BE2C (cell line): ENCODE results near the gene EEF2K.

Experiments used
- DNase-seq: peaks from one replicate; pipeline ENCODE4 v3.0.0-alpha.2; 2020
- H3K27me3 ChIP-seq: fragments of 250-450 bp; sonication (Bioruptor Pico); 2 replicates; pipeline ENCODE4 v1.5.1; 2020; ENCODE audit warnings: mild to moderate bottlenecking
- H3K36me3 ChIP-seq: fragments of 250-450 bp; sonication (Bioruptor Pico); 2 replicates; pipeline ENCODE4 v1.5.1; 2020; ENCODE audit warnings: mild to moderate bottlenecking
- H3K4me1 ChIP-seq: fragments of 250-450 bp; sonication (Bioruptor Pico); 2 replicates; pipeline ENCODE4 v1.5.1; 2020
- H3K4me3 ChIP-seq: 2 replicates; pipeline ENCODE4 v1.5.1; 2011; ENCODE audit warnings: low read depth, low read length
- H3K9me3 ChIP-seq: fragments of 250-450 bp; sonication (Bioruptor Pico); 2 replicates; pipeline ENCODE4 v1.5.1; 2020
- TF ChIP-seq, protein P1 (sequence below): IDR thresholded peaks from 2 replicates; pipeline ENCODE4 v1.5.1; 2012; ENCODE audit warnings: mild to moderate bottlenecking, low read depth, low read length

EEF2K gene

GRCh38 chr16:22198547-22199293, 7.4 kb upstream of the EEF2K start:
- H3K4me3 ChIP-seq: no peak overlapping the region
- no peaks in the 10 kb centered on the region for H3K27me3 ChIP-seq
- DNase-seq: no peak
- H3K9me3 ChIP-seq: no peaks in the 10 kb centered on the region
- TF ChIP-seq, protein P1, sequence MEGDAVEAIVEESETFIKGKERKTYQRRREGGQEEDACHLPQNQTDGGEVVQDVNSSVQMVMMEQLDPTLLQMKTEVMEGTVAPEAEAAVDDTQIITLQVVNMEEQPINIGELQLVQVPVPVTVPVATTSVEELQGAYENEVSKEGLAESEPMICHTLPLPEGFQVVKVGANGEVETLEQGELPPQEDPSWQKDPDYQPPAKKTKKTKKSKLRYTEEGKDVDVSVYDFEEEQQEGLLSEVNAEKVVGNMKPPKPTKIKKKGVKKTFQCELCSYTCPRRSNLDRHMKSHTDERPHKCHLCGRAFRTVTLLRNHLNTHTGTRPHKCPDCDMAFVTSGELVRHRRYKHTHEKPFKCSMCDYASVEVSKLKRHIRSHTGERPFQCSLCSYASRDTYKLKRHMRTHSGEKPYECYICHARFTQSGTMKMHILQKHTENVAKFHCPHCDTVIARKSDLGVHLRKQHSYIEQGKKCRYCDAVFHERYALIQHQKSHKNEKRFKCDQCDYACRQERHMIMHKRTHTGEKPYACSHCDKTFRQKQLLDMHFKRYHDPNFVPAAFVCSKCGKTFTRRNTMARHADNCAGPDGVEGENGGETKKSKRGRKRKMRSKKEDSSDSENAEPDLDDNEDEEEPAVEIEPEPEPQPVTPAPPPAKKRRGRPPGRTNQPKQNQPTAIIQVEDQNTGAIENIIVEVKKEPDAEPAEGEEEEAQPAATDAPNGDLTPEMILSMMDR: no peak
- no peaks in the 10 kb centered on the region for H3K36me3 ChIP-seq
- H3K4me1 ChIP-seq: no peaks in the 10 kb centered on the region

DNA sequence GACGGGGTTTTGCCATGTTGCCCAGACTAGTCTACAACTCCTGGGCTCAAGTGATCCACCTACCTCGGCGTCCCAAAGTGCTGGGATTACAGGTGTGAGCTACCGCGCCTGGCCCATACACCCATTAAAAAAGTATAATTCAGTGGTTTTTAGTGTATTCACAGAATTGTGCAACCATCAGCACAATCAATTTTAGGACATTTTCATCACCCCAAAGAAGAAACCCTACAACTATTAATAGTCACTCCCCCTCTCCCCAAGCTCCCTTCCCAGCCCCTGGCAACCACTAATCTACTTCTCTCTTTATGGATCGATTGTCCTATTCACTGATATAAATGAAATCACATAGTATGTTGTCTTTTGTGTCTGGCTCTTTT, 3.8 kb upstream of the EEF2K start:
- H3K9me3 ChIP-seq: peaks cover 4% of the 10 kb centered on the region; the same call in 1 of the 2 replicates
- no peak for DNase-seq
- no peak overlapping the region for H3K4me3 ChIP-seq
- no peaks in the 10 kb centered on the region for H3K27me3 ChIP-seq
- TF ChIP-seq, protein P1: no peak
- H3K36me3 ChIP-seq: no peaks in the 10 kb centered on the region
- H3K4me1 ChIP-seq: no peaks in the 10 kb centered on the region

GRCh38 chr16:22203091-22203490, 3.0 kb upstream of the EEF2K start:
- no peaks in the 10 kb centered on the region for H3K27me3 ChIP-seq
- DNase-seq: no peak
- H3K36me3 ChIP-seq: no peaks in the 10 kb centered on the region
- H3K4me3 ChIP-seq: no peak overlapping the region
- TF ChIP-seq, protein P1: no peak
- H3K4me1 ChIP-seq: no peaks in the 10 kb centered on the region; the same call in 1 of the 2 replicates
- H3K9me3 ChIP-seq: peaks cover 4% of the 10 kb centered on the region; the same call in 1 of the 2 replicates

DNA sequence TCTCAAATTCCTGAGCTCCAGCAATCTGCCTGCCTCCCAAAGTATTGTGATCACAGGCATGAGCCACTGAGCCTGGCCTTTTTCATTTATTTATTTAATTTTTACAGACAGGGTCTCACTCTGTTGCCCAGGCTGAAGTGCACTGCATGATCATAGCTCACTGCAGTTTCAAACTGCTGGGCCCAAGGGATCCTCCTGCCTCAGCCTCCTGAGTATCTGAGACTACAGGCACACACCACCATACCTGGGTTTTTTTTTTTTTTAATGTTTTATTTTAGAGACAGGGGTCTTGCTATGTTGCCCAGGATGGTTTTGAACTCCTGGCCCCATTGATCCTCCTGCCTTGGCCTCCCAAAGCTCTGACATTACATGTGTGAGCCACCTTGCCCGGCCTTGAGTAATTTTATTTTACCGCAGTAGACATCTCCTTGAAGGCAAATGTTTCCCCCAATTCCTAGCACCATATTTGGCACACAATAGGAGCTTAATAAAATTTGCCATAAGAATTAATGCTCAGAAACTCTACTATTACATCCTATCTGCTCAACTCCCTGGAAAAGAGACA, 1.9 kb upstream of the EEF2K start:
- TF ChIP-seq, protein P1: no peak
- no peaks in the 10 kb centered on the region for H3K36me3 ChIP-seq
- peaks cover 4% of the 10 kb centered on the region; the same call in 1 of the 2 replicates for H3K9me3 ChIP-seq
- H3K27me3 ChIP-seq: no peaks in the 10 kb centered on the region
- no peaks in the 10 kb centered on the region; the same call in 1 of the 2 replicates for H3K4me1 ChIP-seq
- no peak for DNase-seq
- H3K4me3 ChIP-seq: no peak overlapping the region

DNA sequence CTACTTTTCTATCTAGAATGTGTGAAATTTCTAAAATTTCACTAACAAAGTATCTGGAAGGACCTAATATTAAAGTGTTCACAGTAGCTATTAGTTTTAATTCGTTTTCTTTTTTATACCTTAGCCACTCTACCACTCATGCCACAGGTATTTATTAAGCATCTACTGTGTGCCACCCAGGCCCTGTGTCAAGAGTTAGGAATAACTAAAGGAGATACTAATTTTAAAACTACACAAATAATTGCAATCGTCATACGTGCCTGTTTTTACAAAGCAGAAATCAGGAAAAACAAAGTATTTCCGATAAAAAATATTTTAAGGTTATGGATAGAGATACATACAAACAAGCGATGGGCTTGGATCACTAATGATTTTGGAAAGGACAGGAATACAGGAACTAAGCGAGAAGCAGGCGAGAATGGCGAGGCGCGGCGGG, 483 bp upstream of the EEF2K start:
- Histone ChIP-seq H3K36me3 (peaks cover 7% of the 10 kb centered on the region), H3K27me3 (no peaks in the 10 kb centered on the region), H3K4me1 (no peaks in the 10 kb centered on the region; the same call in 1 of the 2 replicates), H3K9me3 (peaks cover 8% of the 10 kb centered on the region), H3K4me3 (peak overlapping the region; percentile 26)
- TF ChIP-seq, protein P1: no peak
- DNase-seq: no peak
